Effector memory CD8-positive, alpha-beta T cell (primary cell): ENCODE measurements around the gene PPIC.

Experiments used
- ATAC-seq: fragments of 150-1000 bp; cut with Tn5 transposase; replicated peaks from 2 replicates; pipeline ENCODE4 v1.10.0; 2021; ENCODE audit warnings: mild to moderate bottlenecking, moderate library complexity
- DNase-seq, 3 experiments: peaks; one replicate each; pipeline ENCODE4 v3.0.0; 2021
- H3K27ac Mint-ChIP-seq, 2 donors: one replicate each; pipeline ENCODE4 v1.8.0; 2022; ENCODE audit warnings: mild to moderate bottlenecking in 2 of 2, mixed read lengths in 2 of 2, moderate library complexity in 2 of 2
- H3K27me3 Mint-ChIP-seq, 2 donors: one replicate each; pipeline ENCODE4 v1.8.0; 2022; ENCODE audit warnings: mixed read lengths in 2 of 2
- H3K36me3 Mint-ChIP-seq: one replicate; pipeline ENCODE4 v1.8.0; 2022; ENCODE audit warnings: mild to moderate bottlenecking, moderate library complexity, mixed read lengths; ENCODE audit not compliant: insufficient read depth
- H3K4me1 Mint-ChIP-seq, 2 donors: one replicate each; pipeline ENCODE4 v1.8.0; 2022; ENCODE audit warnings: low read depth in 2 of 2, mixed read lengths in 2 of 2
- H3K4me3 Mint-ChIP-seq, 2 donors: one replicate each; pipeline ENCODE4 v1.8.0; 2022; ENCODE audit warnings: mild to moderate bottlenecking in 2 of 2, mixed read lengths in 2 of 2, moderate library complexity in 2 of 2
- H3K9me3 Mint-ChIP-seq, 2 donors: one replicate each; pipeline ENCODE4 v1.8.0; 2022; ENCODE audit warnings: mixed read lengths in 2 of 2

The PPIC gene

GRCh38 chr5:123044926-123045617, 8.5 kb upstream of the PPIC start:
- H3K27me3 Mint-ChIP-seq, result peaks cover 38 to 39% of the 10 kb centered on the region in 2 donors
- H3K27ac Mint-ChIP-seq, result no peak overlapping the region
- no peaks in the 10 kb centered on the region for H3K4me1 Mint-ChIP-seq
- H3K9me3 Mint-ChIP-seq, result no peaks in the 10 kb centered on the region
- DNase-seq (no peak), ATAC-seq (no peak)
- no peak overlapping the region for H3K4me3 Mint-ChIP-seq
- no peaks in the 10 kb centered on the region for H3K36me3 Mint-ChIP-seq

GRCh38 chr5:123039673-123040072, 3.1 kb upstream of the PPIC start:
- ATAC-seq (no peak), DNase-seq (no peak)
- Mint-ChIP-seq H3K4me1 (peaks cover 9% of the 10 kb centered on the region in 2 donors), H3K27me3 (peaks cover 52 to 61% of the 10 kb centered on the region in 2 donors), H3K27ac (no peak overlapping the region), H3K9me3 (no peaks in the 10 kb centered on the region), H3K4me3 (no peak overlapping the region), H3K36me3 (peaks cover 2% of the 10 kb centered on the region)

- Mint-ChIP-seq H3K36me3 (peaks cover 2% of the 10 kb centered on the region), H3K4me1 (peaks cover 9 to 10% of the 10 kb centered on the region in 2 donors), H3K4me3 (peak overlapping the region; percentile 26 to 47), H3K9me3 (no peaks in the 10 kb centered on the region), H3K27ac (no peak overlapping the region), H3K27me3 (peaks cover 61 to 69% of the 10 kb centered on the region in 2 donors)
- ATAC-seq, result no peak
- no peak for DNase-seq
These were observed 536 bp upstream of the PPIC start for GRCh38 chr5:123037104-123037418.

GRCh38 chr5:123035918-123036390, 571 bp downstream of the PPIC start:
- Mint-ChIP-seq H3K27me3 (peaks cover 70 to 80% of the 10 kb centered on the region in 2 donors), H3K27ac (no peak overlapping the region), H3K9me3 (no peaks in the 10 kb centered on the region), H3K4me3 (peak overlapping the region; percentile 59 to 72), H3K4me1 (peaks cover 9 to 10% of the 10 kb centered on the region in 2 donors), H3K36me3 (peaks cover 2% of the 10 kb centered on the region)
- ATAC-seq (no peak), DNase-seq (no peak)

- ATAC-seq (peak; percentile 22), DNase-seq (no peak)
- Mint-ChIP-seq H3K36me3 (peaks cover 2% of the 10 kb centered on the region), H3K9me3 (no peaks in the 10 kb centered on the region), H3K27ac (no peak overlapping the region), H3K4me1 (peaks cover 9 to 10% of the 10 kb centered on the region in 2 donors), H3K4me3 (peak overlapping the region; percentile 59 to 72), H3K27me3 (peaks cover 74 to 85% of the 10 kb centered on the region in 2 donors)
These were observed 1.1 kb downstream of the PPIC start for GRCh38 chr5:123035360-123035917.

- H3K36me3 Mint-ChIP-seq, result peaks cover 2% of the 10 kb centered on the region
- H3K4me3 Mint-ChIP-seq, result no peak overlapping the region
- no peak for ATAC-seq
- peaks cover 66 to 78% of the 10 kb centered on the region in 2 donors for H3K27me3 Mint-ChIP-seq
- H3K9me3 Mint-ChIP-seq, result no peaks in the 10 kb centered on the region
- no peak for DNase-seq
- H3K4me1 Mint-ChIP-seq, result peaks cover 9 to 10% of the 10 kb centered on the region in 2 donors
- no peak overlapping the region for H3K27ac Mint-ChIP-seq
These were observed 3.3 kb downstream of the PPIC start for GRCh38 chr5:123033157-123033671.

- no peak for ATAC-seq
- H3K27ac Mint-ChIP-seq, result no peak overlapping the region
- no peak overlapping the region for H3K4me3 Mint-ChIP-seq
- DNase-seq, result no peak
- H3K36me3 Mint-ChIP-seq, result no peaks in the 10 kb centered on the region
- H3K4me1 Mint-ChIP-seq, result no peaks in the 10 kb centered on the region
- peaks cover 30 to 39% of the 10 kb centered on the region in 2 donors for H3K27me3 Mint-ChIP-seq
- no peaks in the 10 kb centered on the region for H3K9me3 Mint-ChIP-seq
These were observed 8.3 kb downstream of the PPIC start for GRCh38 chr5:123028222-123028621.

- peaks cover 2% of the 10 kb centered on the region for H3K36me3 Mint-ChIP-seq
- no peak overlapping the region for H3K27ac Mint-ChIP-seq
- DNase-seq (no peak), ATAC-seq (no peak)
- peaks cover 0 to 4% of the 10 kb centered on the region in 2 donors for H3K9me3 Mint-ChIP-seq
- H3K27me3 Mint-ChIP-seq, result peaks cover 0 to 4% of the 10 kb centered on the region in 2 donors
- no peak overlapping the region for H3K4me3 Mint-ChIP-seq
- H3K4me1 Mint-ChIP-seq, result no peaks in the 10 kb centered on the region
These were observed 21.8 kb downstream of the PPIC start for GRCh38 chr5:123014689-123015088.

GRCh38 chr5:123012321-123012720, 24.2 kb downstream of the PPIC start:
- ATAC-seq (no peak), DNase-seq (no peak)
- no peaks in the 10 kb centered on the region for H3K4me1 Mint-ChIP-seq
- peaks cover under 1% of the 10 kb centered on the region for H3K36me3 Mint-ChIP-seq
- no peaks in the 10 kb centered on the region for H3K27me3 Mint-ChIP-seq
- peaks cover 0 to 4% of the 10 kb centered on the region in 2 donors for H3K9me3 Mint-ChIP-seq
- no peak overlapping the region for H3K4me3 Mint-ChIP-seq
- no peak overlapping the region for H3K27ac Mint-ChIP-seq

GRCh38 chr5:123007754-123008153, 28.8 kb downstream of the PPIC start:
- ATAC-seq (no peak), DNase-seq (no peak)
- Mint-ChIP-seq H3K4me1 (no peaks in the 10 kb centered on the region), H3K27me3 (no peaks in the 10 kb centered on the region), H3K36me3 (peaks cover 2% of the 10 kb centered on the region), H3K9me3 (no peaks in the 10 kb centered on the region), H3K27ac (no peak overlapping the region), H3K4me3 (no peak overlapping the region)

GRCh38 chr5:123007182-123007581, 29.3 kb downstream of the PPIC start:
- ATAC-seq, result no peak
- no peak for DNase-seq
- Mint-ChIP-seq H3K27ac (no peak overlapping the region), H3K9me3 (no peaks in the 10 kb centered on the region), H3K4me3 (no peak overlapping the region), H3K4me1 (no peaks in the 10 kb centered on the region), H3K36me3 (peaks cover 2% of the 10 kb centered on the region), H3K27me3 (no peaks in the 10 kb centered on the region)

GRCh38 chr5:123001808-123002207, 34.7 kb downstream of the PPIC start:
- no peaks in the 10 kb centered on the region for H3K4me1 Mint-ChIP-seq
- H3K27ac Mint-ChIP-seq, result no peak overlapping the region
- H3K9me3 Mint-ChIP-seq, result no peaks in the 10 kb centered on the region
- DNase-seq (no peak), ATAC-seq (no peak)
- H3K36me3 Mint-ChIP-seq, result peaks cover 2% of the 10 kb centered on the region
- no peak overlapping the region for H3K4me3 Mint-ChIP-seq
- no peaks in the 10 kb centered on the region for H3K27me3 Mint-ChIP-seq

GRCh38 chr5:123000731-123001130, 35.8 kb downstream of the PPIC start:
- Mint-ChIP-seq H3K27me3 (no peaks in the 10 kb centered on the region), H3K4me1 (no peaks in the 10 kb centered on the region), H3K27ac (no peak overlapping the region), H3K4me3 (no peak overlapping the region), H3K9me3 (no peaks in the 10 kb centered on the region), H3K36me3 (peaks cover 2% of the 10 kb centered on the region)
- DNase-seq, result no peak
- ATAC-seq, result no peak

GRCh38 chr5:122999947-123000563, 36.5 kb downstream of the PPIC start:
- Mint-ChIP-seq H3K36me3 (peaks cover 1% of the 10 kb centered on the region), H3K9me3 (no peaks in the 10 kb centered on the region), H3K4me1 (no peaks in the 10 kb centered on the region), H3K27me3 (no peaks in the 10 kb centered on the region), H3K27ac (no peak overlapping the region), H3K4me3 (no peak overlapping the region)
- ATAC-seq (no peak), DNase-seq (peak in 1 of 3 experiments; percentile 6)
